GM12892 (cell line): ENCODE data around the gene CDK9.
A peak's percentile ranks its signal among the peaks of the same experiment; 100 is the strongest.

Source experiments
- POLR2A ChIP-seq: IDR thresholded peaks from 2 replicates; pipeline ENCODE4 v1.6.1; 2011; ENCODE audit warnings: low read depth, low read length, control low read depth
- POLR2AphosphoS5 ChIP-seq: IDR thresholded peaks from 2 replicates; pipeline ENCODE4 v1.6.1; 2011; ENCODE audit warnings: low read depth, low read length, control low read depth
- TAF1 ChIP-seq: IDR thresholded peaks from 2 replicates; pipeline ENCODE4 v1.6.1; 2011; ENCODE audit warnings: low read depth, mild to moderate bottlenecking, control low read depth, low read length, borderline replicate concordance

GRCh38 chr9:127802576-127803443, 17.0 kb downstream of the CDK9 start, which contains the start of gene FPGS:
- TF ChIP-seq POLR2A = peak; percentile 87; the same call in 1 of the 2 replicates
- peak; percentile 79; the same call in 1 of the 2 replicates for TF ChIP-seq POLR2AphosphoS5
- TF ChIP-seq TAF1 = no peak
